Body of pancreas (tissue), 4 donors: ENCODE data around the gene CXCL12. TPM values are rescaled to one million over a fixed set of nuclear protein-coding genes. Genes with fewer than 3 reads are reported as not detected.

ENCODE experiments used
- ATAC-seq: fragments of 150-250 bp; one replicate; pipeline ENCODE4 v1.9.1; 2016
- DNase-seq, 4 donors: peaks; one replicate each; pipeline ENCODE4 v3.0.0-alpha.2; 2019
- H3K27ac ChIP-seq, 4 donors: fragments of 200-600 bp; sonication (generic); 1 replicate in 3 of 4; 2 replicates in 1 of 4; pipeline versions ENCODE4 v1.5.1 to v1.6.1; 2016 to 2019; ENCODE audit warnings: mild to moderate bottlenecking in 1 of 4, mixed read lengths in 1 of 4, moderate library complexity in 1 of 4
- H3K27me3 ChIP-seq, 2 donors: fragments of 200-600 bp; sonication (generic); one replicate each; pipeline ENCODE4 v1.6.0; 2016; ENCODE audit warnings: mild to moderate bottlenecking in 1 of 2
- H3K36me3 ChIP-seq, 2 donors: fragments of 200-600 bp; sonication (generic); replicated peaks in 1 of 2; 2 replicates each; pipeline ENCODE4 v1.5.1; 2016; ENCODE audit warnings: low read depth in 2 of 2; ENCODE audit not compliant: insufficient read depth in 1 of 2
- H3K4me1 ChIP-seq: fragments of 200-600 bp; sonication (generic); one replicate; pipeline ENCODE4 v1.6.0; 2016
- H3K4me3 ChIP-seq, 2 donors: fragments of 200-600 bp; sonication (generic); 1 replicate in 1 of 2; 2 replicates in 1 of 2; pipeline ENCODE4 v1.5.1; 2016 to 2019
- H3K9me3 ChIP-seq, 3 donors: fragments of 200-600 bp; sonication (generic); 1 replicate in 2 of 3; 2 replicates in 1 of 3; pipeline ENCODE4 v1.5.1; 2016
- POLR2A ChIP-seq, 3 donors: fragments of 450-650 bp; IDR thresholded peaks; one replicate each; pipeline ENCODE4 v1.6.1; 2016; ENCODE audit warnings: antibody characterized with exemption in 3 of 3, mild to moderate bottlenecking in 2 of 3
- WGBS, 2 donors: methylation state at CpG; one replicate each; pipeline ENCODE4 v1.1.5; 2017; 5-methylcytosine and 5-hydroxymethylcytosine counted together
- intact Hi-C: fragments of 100-400 bp; cut with DNase I; formaldehyde crosslinking; loops from one replicate; pipeline ENCODE4 v1.15.1; 2023
- total RNA-seq, 2 donors: library from RNA; depleted of rRNA; stranded (reverse); fragments of >200 nt; gene quantifications; one replicate each; pipeline ENCODE4 v1.1.0, GENCODE V29; 2016
- TF ChIP-seq, protein P1 (sequence below), 7 experiments: fragments of 450-650 bp in 4 of 7; fragments of 200-600 bp in 3 of 7; sonication (generic) in 3 of 7; IDR thresholded peaks; one replicate each; pipeline ENCODE4 v1.5.1; 2016 to 2019; ENCODE audit warnings: antibody characterized with exemption in 7 of 7

The CXCL12 gene
- total RNA-seq, 2 donors from 2014 or later: 93.7 to 158 TPM

GRCh38 chr10:44393051-44393630 is 8.2 kb upstream of the CXCL12 start:
- intact Hi-C loops: loop anchor here (5.0 kb wide), 2 partner anchors 469 to 706 kb away; no protein-coding TSS in a partner anchor

DNA sequence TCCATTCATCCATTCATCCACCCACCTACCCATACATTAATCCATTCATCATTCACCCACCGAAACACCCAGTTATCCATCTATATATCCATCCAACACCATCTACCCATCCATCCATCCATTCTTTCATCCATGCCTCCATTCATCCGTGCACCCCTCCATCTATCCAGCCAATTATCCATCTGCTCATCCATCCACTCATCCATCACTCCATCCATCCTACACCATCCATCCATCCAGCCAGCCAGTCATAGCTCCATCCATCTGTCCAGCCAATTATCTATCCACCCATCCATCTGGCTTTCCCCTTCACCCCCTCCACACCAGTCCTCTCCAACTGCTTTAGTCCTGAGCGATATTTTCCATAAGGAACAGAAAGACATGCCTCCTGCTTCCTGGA is 7.5 kb upstream of the CXCL12 start:
- WGBS, 2 donors: 84 to 95% methylated on average over 3 of the region's 3 CpGs
- TF ChIP-seq, protein P1, sequence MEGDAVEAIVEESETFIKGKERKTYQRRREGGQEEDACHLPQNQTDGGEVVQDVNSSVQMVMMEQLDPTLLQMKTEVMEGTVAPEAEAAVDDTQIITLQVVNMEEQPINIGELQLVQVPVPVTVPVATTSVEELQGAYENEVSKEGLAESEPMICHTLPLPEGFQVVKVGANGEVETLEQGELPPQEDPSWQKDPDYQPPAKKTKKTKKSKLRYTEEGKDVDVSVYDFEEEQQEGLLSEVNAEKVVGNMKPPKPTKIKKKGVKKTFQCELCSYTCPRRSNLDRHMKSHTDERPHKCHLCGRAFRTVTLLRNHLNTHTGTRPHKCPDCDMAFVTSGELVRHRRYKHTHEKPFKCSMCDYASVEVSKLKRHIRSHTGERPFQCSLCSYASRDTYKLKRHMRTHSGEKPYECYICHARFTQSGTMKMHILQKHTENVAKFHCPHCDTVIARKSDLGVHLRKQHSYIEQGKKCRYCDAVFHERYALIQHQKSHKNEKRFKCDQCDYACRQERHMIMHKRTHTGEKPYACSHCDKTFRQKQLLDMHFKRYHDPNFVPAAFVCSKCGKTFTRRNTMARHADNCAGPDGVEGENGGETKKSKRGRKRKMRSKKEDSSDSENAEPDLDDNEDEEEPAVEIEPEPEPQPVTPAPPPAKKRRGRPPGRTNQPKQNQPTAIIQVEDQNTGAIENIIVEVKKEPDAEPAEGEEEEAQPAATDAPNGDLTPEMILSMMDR (IDR thresholded peaks at IDR 0.05): no peak
- TF ChIP-seq POLR2A (IDR thresholded peaks at IDR 0.05): no peak
- Histone ChIP-seq H3K9me3 (no peaks in the 10 kb centered on the region), H3K4me3 (no peak overlapping the region), H3K4me1 (peaks cover 11% of the 10 kb centered on the region), H3K36me3 (no peaks in the 10 kb centered on the region), H3K27ac (no peak overlapping the region), H3K27me3 (no peaks in the 10 kb centered on the region)
- DNase-seq (no peak), ATAC-seq (no peak)
- intact Hi-C loops: loop anchor here (5.0 kb wide), 2 partner anchors 470 to 705 kb away; no protein-coding TSS in a partner anchor

More at GRCh38 chr10:44393051-44393630, 8.2 kb upstream of the CXCL12 start:
- Histone ChIP-seq H3K36me3 (no peaks in the 10 kb centered on the region), H3K4me1 (peaks cover 11% of the 10 kb centered on the region), H3K27me3 (no peaks in the 10 kb centered on the region), H3K27ac (no peak overlapping the region), H3K9me3 (no peaks in the 10 kb centered on the region), H3K4me3 (no peak overlapping the region)
- no peak for ATAC-seq
- WGBS, 2 donors: 66 to 87% methylated on average over 7 of the region's 7 CpGs
- DNase-seq: no peak
- no peak for TF ChIP-seq POLR2A (IDR thresholded peaks at IDR 0.05)
- TF ChIP-seq, protein P1 (IDR thresholded peaks at IDR 0.05): no peak

DNA sequence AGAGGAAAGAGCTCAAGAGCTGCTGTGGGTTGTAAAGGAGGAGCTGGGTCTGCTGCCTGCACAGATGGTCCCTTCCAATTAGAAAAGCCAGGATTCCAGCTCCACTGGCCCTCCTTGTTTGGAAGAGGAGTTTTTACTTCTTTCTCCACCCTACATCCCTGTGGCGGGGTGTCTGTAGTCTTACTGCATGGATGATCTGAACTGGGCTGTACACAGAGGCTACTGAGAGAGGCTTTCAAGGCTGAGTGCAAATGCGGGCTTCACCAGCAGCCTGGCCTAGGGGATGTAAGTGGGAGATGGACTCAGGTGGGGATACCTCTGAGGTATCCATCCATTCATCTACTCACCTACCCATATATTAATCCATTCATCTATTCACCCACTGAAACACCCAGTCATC is 7.1 kb upstream of the CXCL12 start:
- no peak for TF ChIP-seq POLR2A (IDR thresholded peaks at IDR 0.05)
- TF ChIP-seq, protein P1 (IDR thresholded peaks at IDR 0.05): no peak
- H3K27ac ChIP-seq: no peak overlapping the region
- H3K36me3 ChIP-seq: no peaks in the 10 kb centered on the region
- H3K27me3 ChIP-seq: no peaks in the 10 kb centered on the region
- 96% methylated on average over 2 of the region's 2 CpGs for WGBS, 2 donors
- H3K4me3 ChIP-seq: no peak overlapping the region
- H3K4me1 ChIP-seq: peaks cover 11% of the 10 kb centered on the region
- ATAC-seq: no peak
- H3K9me3 ChIP-seq: no peaks in the 10 kb centered on the region
- DNase-seq: no peak
- intact Hi-C loops: loop anchor here (5.0 kb wide), 2 partner anchors 470 to 705 kb away; no protein-coding TSS in a partner anchor

DNA sequence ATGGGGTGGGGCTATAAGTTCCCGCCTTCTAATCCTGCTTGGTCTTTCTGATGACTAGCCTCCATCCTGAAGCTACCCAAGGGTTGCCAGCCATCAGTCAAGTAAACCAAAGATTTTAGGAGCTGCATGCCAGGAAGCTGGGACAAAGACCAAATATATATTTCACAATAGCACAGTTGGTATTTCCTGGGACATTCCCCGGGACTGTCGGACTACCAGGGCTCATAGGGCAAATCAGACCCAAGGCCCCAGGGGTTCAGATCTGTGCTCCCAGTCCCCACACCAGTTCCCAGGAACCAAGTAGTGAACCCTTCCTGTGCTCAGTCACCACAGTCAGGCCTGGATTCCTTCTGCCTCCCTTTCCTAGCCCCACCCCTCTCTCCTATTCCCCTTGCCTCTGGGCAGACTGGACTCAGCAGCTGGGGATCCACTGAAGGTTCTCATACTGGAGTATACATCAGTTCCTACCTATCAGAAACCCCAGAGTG is 5.7 kb upstream of the CXCL12 start:
- no peak overlapping the region for H3K4me3 ChIP-seq
- DNase-seq (peak in 1 of 4 donors; percentile 49), ATAC-seq (no peak)
- no peaks in the 10 kb centered on the region for H3K9me3 ChIP-seq
- H3K36me3 ChIP-seq: no peaks in the 10 kb centered on the region
- TF ChIP-seq, protein P1 (IDR thresholded peaks at IDR 0.05): no peak
- no peak for TF ChIP-seq POLR2A (IDR thresholded peaks at IDR 0.05)
- intact Hi-C loops: loop anchor here (5.0 kb wide), 2 partner anchors 472 to 703 kb away; no protein-coding TSS in a partner anchor
- WGBS, 2 donors: 61 to 88% methylated on average over 3 of the region's 3 CpGs
- H3K27me3 ChIP-seq: no peaks in the 10 kb centered on the region
- H3K4me1 ChIP-seq: peaks cover 17% of the 10 kb centered on the region
- H3K27ac ChIP-seq: no peak overlapping the region
